ENCODE measurements around the gene UCK2. TPM values are rescaled to one million over a fixed set of nuclear protein-coding genes. Genes with fewer than 3 reads are reported as not detected.

Gene UCK2
- total RNA-seq, 4 donors from 2014 or later: 37.6 to 63.1 (median 50.8) TPM

- WGBS, 2 donors: 65 to 72% methylated on average over 3 of the region's 3 CpGs
These were observed 115.6 kb downstream of the UCK2 start for GRCh38 chr1:165942927-165943597.

GRCh38 chr1:165945911-165946310 lies 118.5 kb downstream of the UCK2 start:
- intact Hi-C loops (cut with DNase I): no loop called here

More at GRCh38 chr1:165942927-165943597, 115.6 kb downstream of the UCK2 start:
- no peaks in the 10 kb centered on the region for H3K36me3 ChIP-seq
- no peaks in the 10 kb centered on the region for H3K9me3 ChIP-seq
- DNase-seq: no peak
- H3K27ac ChIP-seq: no peak overlapping the region
- no peaks in the 10 kb centered on the region for H3K4me1 ChIP-seq
- intact Hi-C loops (cut with DNase I): no loop called here
- no peaks in the 10 kb centered on the region for H3K27me3 ChIP-seq
- TF ChIP-seq CTCF (IDR thresholded peaks at IDR 0.05) (no peak), POLR2A (IDR thresholded peaks at IDR 0.05) (no peak)
- H3K4me3 ChIP-seq: no peak overlapping the region

GRCh38 chr1:165947797-165948455 lies 120.5 kb downstream of the UCK2 start:
- no peak for DNase-seq
- Histone ChIP-seq H3K9me3 (no peaks in the 10 kb centered on the region), H3K4me1 (no peaks in the 10 kb centered on the region), H3K36me3 (no peaks in the 10 kb centered on the region), H3K27ac (no peak overlapping the region), H3K27me3 (no peaks in the 10 kb centered on the region), H3K4me3 (no peak overlapping the region)
- intact Hi-C loops (cut with DNase I): no loop called here
- TF ChIP-seq CTCF (IDR thresholded peaks at IDR 0.05) (no peak), POLR2A (IDR thresholded peaks at IDR 0.05) (no peak)
- WGBS, 2 donors: 85 to 89% methylated on average over 2 to 6 of the region's 6 CpGs

More at GRCh38 chr1:165945911-165946310, 118.5 kb downstream of the UCK2 start:
- no peak overlapping the region for H3K27ac ChIP-seq
- H3K27me3 ChIP-seq: no peaks in the 10 kb centered on the region
- DNase-seq: no peak
- no peaks in the 10 kb centered on the region for H3K9me3 ChIP-seq
- no peaks in the 10 kb centered on the region for H3K4me1 ChIP-seq
- no peaks in the 10 kb centered on the region for H3K36me3 ChIP-seq
- H3K4me3 ChIP-seq: no peak overlapping the region
- no peak for TF ChIP-seq CTCF (IDR thresholded peaks at IDR 0.05)
- no peak for TF ChIP-seq POLR2A (IDR thresholded peaks at IDR 0.05)
- WGBS, 2 donors: 70 to 76% methylated on average over 3 to 4 of the region's 4 CpGs

GRCh38 chr1:165949335-165950130 lies 122.1 kb downstream of the UCK2 start:
- no peaks in the 10 kb centered on the region for H3K4me1 ChIP-seq
- intact Hi-C loops (cut with DNase I): no loop called here
- H3K4me3 ChIP-seq: no peak overlapping the region
- TF ChIP-seq POLR2A (IDR thresholded peaks at IDR 0.05): no peak
- TF ChIP-seq CTCF (IDR thresholded peaks at IDR 0.05): no peak
- H3K36me3 ChIP-seq: no peaks in the 10 kb centered on the region
- no peaks in the 10 kb centered on the region for H3K9me3 ChIP-seq
- no peak for DNase-seq
- 57 to 60% methylated on average over 6 of the region's 6 CpGs for whole genome bisulfite sequencing, 2 donors
- H3K27ac ChIP-seq: no peak overlapping the region
- no peaks in the 10 kb centered on the region for H3K27me3 ChIP-seq

GRCh38 chr1:165954940-165955339 lies 127.5 kb downstream of the UCK2 start:
- TF ChIP-seq POLR2A (IDR thresholded peaks at IDR 0.05) (no peak), CTCF (IDR thresholded peaks at IDR 0.05) (no peak)
- no peaks in the 10 kb centered on the region for H3K27me3 ChIP-seq
- H3K4me1 ChIP-seq: no peaks in the 10 kb centered on the region
- H3K36me3 ChIP-seq: no peaks in the 10 kb centered on the region
- H3K27ac ChIP-seq: no peak overlapping the region
- no peak overlapping the region for H3K4me3 ChIP-seq
- no peak for DNase-seq
- no peaks in the 10 kb centered on the region for H3K9me3 ChIP-seq
- WGBS, 2 donors: 0 to 20% methylated on average over 1 to 2 of the region's 2 CpGs
- intact Hi-C loops (cut with DNase I): no loop called here
